IMR-90 (cell line): Measurements from ENCODE around the gene SFTPB. TPM values are rescaled to one million over a fixed set of nuclear protein-coding genes. Genes with fewer than 3 reads are reported as not detected.

Source experiments
- ATAC-seq: fragments of 200-7000 bp; cut with Tn5 transposase; 2 replicates; pipeline ENCODE4 v1.9.1; 2020; ENCODE audit warnings: low read depth, mild to moderate bottlenecking, moderate library complexity
- BruUV-seq: library from RNA; stranded (reverse); fragments of 400-500 nt; replicated peaks from 2 replicates; lab custom pipeline; 2021; lab: Mats Ljungman, UMichigan
- CTCF ChIA-PET: fragments of 300-600 bp; formaldehyde crosslinking; extraction: SDS; loops from one replicate; lab custom pipeline; 2021; ENCODE audit warnings: antibody characterized with exemption; lab: Yijun Ruan, JAX
- POLR2A ChIA-PET: fragments of 300-600 bp; sonication (Branson Sonifier 250); formaldehyde crosslinking; loops from one replicate; lab custom pipeline; 2022; ENCODE audit warnings: antibody characterized with exemption; ENCODE audit not compliant: unreplicated experiment; lab: Charles Lee
- DNase-seq: peaks from one replicate; pipeline ENCODE4 v3.0.0; 2013
- H2AFZ ChIP-seq: replicated peaks from 2 replicates; pipeline ENCODE3; 2013; ENCODE audit warnings: low read length, mild to moderate bottlenecking; ENCODE audit not compliant: poor library complexity
- H2AK5ac ChIP-seq: 2 replicates; pipeline ENCODE4 v1.6.1; 2013; ENCODE audit warnings: low read depth, low read length, inconsistent platforms
- H2AK9ac ChIP-seq: replicated peaks from 2 replicates; pipeline ENCODE3; 2013; ENCODE audit warnings: mild to moderate bottlenecking, low read depth, low read length, moderate library complexity; ENCODE audit not compliant: poor library complexity
- H2BK120ac ChIP-seq: 2 replicates; pipeline ENCODE4 v1.6.1; 2013; ENCODE audit warnings: low read depth, low read length, inconsistent platforms
- H2BK15ac ChIP-seq: 3 replicates; pipeline ENCODE4 v1.6.1; 2013; ENCODE audit warnings: low read depth, low read length, inconsistent platforms
- H2BK20ac ChIP-seq: 2 replicates; pipeline ENCODE4 v1.6.1; 2013; ENCODE audit warnings: low read depth, mild to moderate bottlenecking, inconsistent platforms, low read length, moderate library complexity
- H2BK5ac ChIP-seq: 2 replicates; pipeline ENCODE4 v1.6.1; 2013; ENCODE audit warnings: mild to moderate bottlenecking, low read depth, low read length, inconsistent platforms; ENCODE audit not compliant: poor library complexity, severe bottlenecking
- H3K14ac ChIP-seq: replicated peaks from 2 replicates; pipeline ENCODE4 v1.6.1; 2013; ENCODE audit warnings: low read depth, low read length, inconsistent platforms
- H3K18ac ChIP-seq: 2 replicates; pipeline ENCODE4 v1.6.1; 2013; ENCODE audit warnings: low read depth, low read length, control low read depth
- H3K23ac ChIP-seq: 2 replicates; pipeline ENCODE4 v1.6.1; 2013; ENCODE audit warnings: low read depth, low read length, inconsistent platforms
- H3K27ac ChIP-seq: 2 replicates; pipeline ENCODE4 v1.5.1; 2013; ENCODE audit warnings: mild to moderate bottlenecking, control low read depth, low read length; ENCODE audit not compliant: insufficient read depth
- H3K27me3 ChIP-seq: 2 replicates; pipeline ENCODE4 v1.6.1; 2013; ENCODE audit warnings: low read length; ENCODE audit not compliant: control insufficient read depth, insufficient read depth
- H3K36me3 ChIP-seq: 2 replicates; pipeline ENCODE4 v1.6.1; 2013; ENCODE audit warnings: low read length, mixed read lengths; ENCODE audit not compliant: control insufficient read depth, insufficient read depth
- H3K4ac ChIP-seq: 2 replicates; pipeline ENCODE4 v1.6.1; 2013; ENCODE audit warnings: low read depth, low read length, inconsistent platforms
- H3K4me1 ChIP-seq: 2 replicates; pipeline ENCODE4 v1.6.1; 2013; ENCODE audit warnings: low read length, mixed read lengths; ENCODE audit not compliant: control insufficient read depth, insufficient read depth
- H3K4me2 ChIP-seq: 2 replicates; pipeline ENCODE4 v1.6.1; 2013; ENCODE audit warnings: low read depth, mild to moderate bottlenecking, control low read depth, low read length, moderate library complexity
- H3K4me3 ChIP-seq: 2 replicates; pipeline ENCODE4 v1.5.1; 2013; ENCODE audit warnings: low read depth, mild to moderate bottlenecking, control low read depth, low read length, moderate library complexity; ENCODE audit not compliant: insufficient read depth
- H3K56ac ChIP-seq: 2 replicates; pipeline ENCODE4 v1.6.1; 2013; ENCODE audit warnings: low read length, inconsistent platforms; ENCODE audit not compliant: insufficient read depth; ENCODE audit errors: extremely low read depth
- H3K79me1 ChIP-seq, 2 experiments: 2 replicates each; pipeline ENCODE4 v1.6.1; 2013; ENCODE audit warnings: low read length in 2 of 2, inconsistent platforms in 1 of 2, low read depth in 1 of 2
- H3K9ac ChIP-seq: 2 replicates; pipeline ENCODE4 v1.6.1; 2013; ENCODE audit warnings: low read depth, low read length, control low read depth
- H3K9me1 ChIP-seq: 2 replicates; pipeline ENCODE4 v1.6.1; 2013; ENCODE audit warnings: low read length, inconsistent platforms; ENCODE audit not compliant: insufficient read depth
- H3K9me3 ChIP-seq: 2 replicates; pipeline ENCODE4 v1.6.1; 2013; ENCODE audit warnings: low read length; ENCODE audit not compliant: control insufficient read depth, insufficient read depth
- H4K20me1 ChIP-seq: 2 replicates; pipeline ENCODE4 v1.6.1; 2013; ENCODE audit warnings: low read length, inconsistent platforms; ENCODE audit not compliant: insufficient read depth
- H4K5ac ChIP-seq: 2 replicates; pipeline ENCODE4 v1.6.1; 2013; ENCODE audit warnings: mild to moderate bottlenecking, low read depth, low read length, control low read depth
- H4K8ac ChIP-seq, 2 experiments: 2 replicates each; pipeline ENCODE4 v1.6.1; 2013; ENCODE audit warnings: low read depth in 2 of 2, low read length in 2 of 2, control low read depth in 1 of 2, inconsistent platforms in 1 of 2
- H4K91ac ChIP-seq: 2 replicates; pipeline ENCODE4 v1.6.1; 2013; ENCODE audit warnings: low read depth, low read length, inconsistent platforms; ENCODE audit not compliant: insufficient read depth
- BHLHE40 ChIP-seq: fragments of 150-350 bp; IDR thresholded peaks from 2 replicates; pipeline ENCODE4 v1.6.1; 2016; ENCODE audit warnings: mild to moderate bottlenecking, low read depth, low read length
- CEBPB ChIP-seq: IDR thresholded peaks from 2 replicates; pipeline ENCODE4 v1.6.1; 2012; ENCODE audit warnings: low read depth, low read length, improper control_type of control experiment
- CHD1 ChIP-seq: IDR thresholded peaks from 2 replicates; pipeline ENCODE4 v1.6.1; 2012; ENCODE audit warnings: low read depth, low read length, improper control_type of control experiment
- CTCF ChIP-seq: conservative IDR thresholded peaks from 2 replicates; pipeline ENCODE4 v1.5.1; 2012; ENCODE audit warnings: mild to moderate bottlenecking, low read depth, low read length, improper control_type of control experiment
- ELK1 ChIP-seq: fragments of 150-350 bp; IDR thresholded peaks from 2 replicates; pipeline ENCODE4 v1.6.1; 2016; ENCODE audit warnings: low read depth, mild to moderate bottlenecking, low read length, moderate library complexity, borderline replicate concordance
- MAFK ChIP-seq: IDR thresholded peaks from 2 replicates; pipeline ENCODE4 v1.6.1; 2012; ENCODE audit warnings: low read depth, low read length, improper control_type of control experiment
- MAZ ChIP-seq: IDR thresholded peaks from 2 replicates; pipeline ENCODE4 v1.6.1; 2012; ENCODE audit warnings: low read depth, mild to moderate bottlenecking, low read length, improper control_type of control experiment, moderate library complexity, borderline replicate concordance
- MXI1 ChIP-seq: IDR thresholded peaks from 2 replicates; pipeline ENCODE4 v1.6.1; 2012; ENCODE audit warnings: low read depth, mild to moderate bottlenecking, low read length, moderate library complexity, borderline replicate concordance
- NFE2L2 ChIP-seq: fragments of 150-350 bp; IDR thresholded peaks from 2 replicates; pipeline ENCODE4 v1.6.1; 2016; ENCODE audit warnings: low read depth, mild to moderate bottlenecking, low read length
- POLR2A ChIP-seq: IDR thresholded peaks from 2 replicates; pipeline ENCODE4 v1.6.1; 2012; ENCODE audit warnings: mild to moderate bottlenecking, low read depth, low read length
- RCOR1 ChIP-seq: IDR thresholded peaks from 2 replicates; pipeline ENCODE4 v1.6.1; 2012; ENCODE audit warnings: mild to moderate bottlenecking, low read length, improper control_type of control experiment; ENCODE audit not compliant: insufficient replicate concordance
- RFX5 ChIP-seq: IDR thresholded peaks from 2 replicates; pipeline ENCODE4 v1.8.0; 2012; ENCODE audit warnings: low read depth, mild to moderate bottlenecking, low read length, moderate library complexity
- SMC3 ChIP-seq: fragments of 150-350 bp; IDR thresholded peaks from 2 replicates; pipeline ENCODE4 v1.6.1; 2016; ENCODE audit warnings: low read depth, mild to moderate bottlenecking, antibody characterized with exemption, low read length, moderate library complexity
- USF2 ChIP-seq: fragments of 150-350 bp; IDR thresholded peaks from 2 replicates; pipeline ENCODE4 v1.6.1; 2017; ENCODE audit warnings: mild to moderate bottlenecking, antibody characterized with exemption, low read length, low read depth
- WGBS, 2 experiments: methylation state at CpG; one replicate each; pipeline versions ENCODE4 v1.1.5 to v1.1.7; 2013; ENCODE audit warnings: missing lambda C conversion rate in 2 of 2; ENCODE audit not compliant: insufficient read length in 1 of 2; ENCODE audit errors: extremely low coverage in 2 of 2; 5-methylcytosine and 5-hydroxymethylcytosine counted together
- dilution Hi-C: fragments of 300-500 bp; cut with HindIII; formaldehyde crosslinking; loops from one replicate; pipeline ENCODE4 v1.14.3; 2018; ENCODE audit warnings: low sequenced_read_pairs; ENCODE audit not compliant: unreplicated experiment
- in situ Hi-C: fragments of 300-500 bp; cut with MboI; formaldehyde crosslinking; loops from 3 replicates; pipeline ENCODE4 v1.14.3; 2019; ENCODE audit warnings: low sequenced_read_pairs, inconsistent platforms, mixed read lengths
- intact Hi-C: fragments of 100-400 bp; cut with micrococcal nuclease; formaldehyde crosslinking; loops from 2 replicates; pipeline ENCODE4 v1.10.0; 2022
- polyA plus RNA-seq, 3 experiments: library from polyadenylated mRNA; depleted of rRNA; stranded (reverse); fragments of >200 nt; gene quantifications; 2 replicates each; pipeline ENCODE4 v1.2.3, GENCODE V29; 2012; ENCODE audit warnings: low replicate concordance in 1 of 3
- total RNA-seq: library from RNA; depleted of rRNA; stranded (reverse); fragments of >200 nt; gene quantifications from 2 replicates; pipeline ENCODE4 v1.2.3, GENCODE V29; 2012

The SFTPB gene
- total and polyA plus RNA-seq, 2 of the 4 experiments (the other 2 are of a cell fraction): not detected

- H2BK120ac ChIP-seq: no peak overlapping the region
- BruUV-seq: no TSS peak
- H3K9me3 ChIP-seq: no peaks in the 10 kb centered on the region
- in situ Hi-C loops (no loop called here), intact Hi-C loops (no loop called here), dilution Hi-C loops (no loop called here)
- no peak overlapping the region for H3K14ac ChIP-seq
- H4K5ac ChIP-seq: no peak overlapping the region
- peaks cover 25 to 26% of the 10 kb centered on the region in 2 experiments for H3K79me1 ChIP-seq
- H3K27ac ChIP-seq: no peak overlapping the region
- H3K9ac ChIP-seq: no peak overlapping the region
- no peak for DNase-seq
- peaks cover 57% of the 10 kb centered on the region for H3K36me3 ChIP-seq
- no peak overlapping the region for H2BK15ac ChIP-seq
- H3K56ac ChIP-seq: no peak overlapping the region
- no peaks in the 10 kb centered on the region; the same call in 1 of the 2 replicates for H4K20me1 ChIP-seq
- no peak overlapping the region for H3K23ac ChIP-seq
- H2AK5ac ChIP-seq: no peak overlapping the region
- H4K8ac ChIP-seq: no peak overlapping the region
- H2AK9ac ChIP-seq: no peak overlapping the region
- ChIA-PET POLR2A (no interaction called here), CTCF (no interaction called here)
- TF ChIP-seq BHLHE40 (no peak), RCOR1 (no peak), MXI1 (no peak), RFX5 (no peak), CEBPB (no peak), ELK1 (no peak), SMC3 (no peak), MAZ (no peak), MAFK (no peak), CHD1 (no peak), CTCF (no peak), NFE2L2 (no peak), POLR2A (no peak), USF2 (no peak)
- no peak overlapping the region for H4K91ac ChIP-seq
- H3K27me3 ChIP-seq: no peaks in the 10 kb centered on the region
- no peaks in the 10 kb centered on the region for H3K4me1 ChIP-seq
- no peak overlapping the region for H2BK20ac ChIP-seq
- H3K18ac ChIP-seq: no peak overlapping the region
- no peak overlapping the region for H2BK5ac ChIP-seq
- no peak overlapping the region for H3K4me3 ChIP-seq
- no peak overlapping the region for H3K4ac ChIP-seq
- no peak for ATAC-seq
- no peak overlapping the region for H3K4me2 ChIP-seq
- H2AFZ ChIP-seq: no peak overlapping the region
- 80% methylated on average over 3 of the region's 5 CpGs; no CpG with 5 or more reads in 1 of the 2 experiments for WGBS, 2 experiments
- no peaks in the 10 kb centered on the region for H3K9me1 ChIP-seq
These were observed 44.0 kb downstream of the SFTPB start for GRCh38 chr2:85623991-85624390.
